H9 (cell line): ENCODE measurements around the gene ATP10B. TPM values are rescaled to one million over a fixed set of nuclear protein-coding genes. Genes with fewer than 3 reads are reported as not detected.
A peak's percentile ranks its signal among the peaks of the same experiment; 100 is the strongest.

Experiments
- DNase-seq: peaks from one replicate; pipeline ENCODE4 v3.0.0-alpha.2; 2017
- H2AFZ ChIP-seq: one replicate; pipeline ENCODE4 v1.6.1; 2013; ENCODE audit warnings: mild to moderate bottlenecking, low read length, control low read depth, moderate library complexity
- H2AK5ac ChIP-seq: 2 replicates; pipeline ENCODE4 v1.6.1; 2013; ENCODE audit warnings: low read length, control low read depth, mixed read lengths; ENCODE audit not compliant: insufficient read length
- H2BK120ac ChIP-seq: one replicate; pipeline ENCODE4 v1.6.1; 2013; ENCODE audit warnings: low read depth, mild to moderate bottlenecking, low read length, control low read depth, inconsistent platforms; ENCODE audit not compliant: poor library complexity, severe bottlenecking
- H2BK12ac ChIP-seq: 2 replicates; pipeline ENCODE4 v1.6.1; 2013; ENCODE audit warnings: low read length, control low read depth, mixed read lengths, low read depth; ENCODE audit not compliant: insufficient read length
- H2BK15ac ChIP-seq: 2 replicates; pipeline ENCODE4 v1.6.1; 2013; ENCODE audit warnings: low read depth, low read length, control low read depth
- H2BK20ac ChIP-seq: one replicate; pipeline ENCODE4 v1.6.1; 2013; ENCODE audit warnings: low read depth, mild to moderate bottlenecking, low read length, control low read depth, inconsistent platforms; ENCODE audit not compliant: poor library complexity, severe bottlenecking
- H2BK5ac ChIP-seq: 2 replicates; pipeline ENCODE4 v1.6.1; 2013; ENCODE audit warnings: low read length, control low read depth, mixed read lengths; ENCODE audit not compliant: insufficient read length
- H3K14ac ChIP-seq: 2 replicates; pipeline ENCODE4 v1.6.1; 2013; ENCODE audit warnings: low read length, control low read depth; ENCODE audit not compliant: insufficient read depth
- H3K18ac ChIP-seq: 2 replicates; pipeline ENCODE4 v1.6.1; 2013; ENCODE audit warnings: low read depth, mild to moderate bottlenecking, mixed read lengths, low read length, control low read depth; ENCODE audit not compliant: insufficient read length
- H3K23ac ChIP-seq: 2 replicates; pipeline ENCODE4 v1.6.1; 2013; ENCODE audit warnings: low read length, control low read depth, mixed read lengths, low read depth; ENCODE audit not compliant: insufficient read length
- H3K23me2 ChIP-seq: 2 replicates; pipeline ENCODE4 v1.6.1; 2013; ENCODE audit warnings: low read depth, mild to moderate bottlenecking, mixed read lengths, low read length, control low read depth; ENCODE audit not compliant: insufficient read length, poor library complexity, severe bottlenecking
- H3K27ac ChIP-seq: 2 replicates; pipeline ENCODE4 v1.5.1; 2013; ENCODE audit warnings: low read length, control low read depth, mixed read lengths, low read depth; ENCODE audit not compliant: insufficient read length
- H3K27me3 ChIP-seq: 2 replicates; pipeline ENCODE4 v1.6.1; 2013; ENCODE audit warnings: low read length, control low read depth, inconsistent platforms; ENCODE audit not compliant: insufficient read depth
- H3K4ac ChIP-seq: 2 replicates; pipeline ENCODE4 v1.6.1; 2013; ENCODE audit warnings: low read depth, mild to moderate bottlenecking, control low read depth, inconsistent platforms, low read length, moderate library complexity
- H3K4me1 ChIP-seq: 2 replicates; pipeline ENCODE4 v1.6.1; 2013; ENCODE audit warnings: low read length, control low read depth, inconsistent platforms; ENCODE audit not compliant: insufficient read depth
- H3K4me2 ChIP-seq: 2 replicates; pipeline ENCODE4 v1.6.1; 2013; ENCODE audit warnings: low read length, control low read depth, mixed read lengths; ENCODE audit not compliant: insufficient read length, insufficient read depth
- H3K56ac ChIP-seq: 2 replicates; pipeline ENCODE4 v1.6.1; 2013; ENCODE audit warnings: low read depth, mild to moderate bottlenecking, mixed read lengths, low read length, control low read depth; ENCODE audit not compliant: insufficient read length
- H3K79me1 ChIP-seq: 2 replicates; pipeline ENCODE4 v1.6.1; 2013; ENCODE audit warnings: low read depth, mild to moderate bottlenecking, moderate library complexity, low read length, control low read depth, inconsistent platforms; ENCODE audit not compliant: insufficient read depth, poor library complexity, severe bottlenecking
- H3K79me2 ChIP-seq: 2 replicates; pipeline ENCODE4 v1.6.1; 2013; ENCODE audit warnings: low read length, control low read depth, inconsistent platforms; ENCODE audit not compliant: insufficient read depth
- H3K9ac ChIP-seq: 2 replicates; pipeline ENCODE4 v1.6.1; 2013; ENCODE audit warnings: low read length, control low read depth, mixed read lengths; ENCODE audit not compliant: insufficient read length; ENCODE audit errors: extremely low read depth
- H3K9me3 ChIP-seq: one replicate; pipeline ENCODE4 v1.6.1; 2013; ENCODE audit warnings: low read depth, low read length, inconsistent platforms; ENCODE audit not compliant: control insufficient read depth
- H3T11ph ChIP-seq: one replicate; pipeline ENCODE4 v1.6.1; 2013; ENCODE audit warnings: mild to moderate bottlenecking, low read length, control low read depth, inconsistent platforms
- H4K20me1 ChIP-seq: one replicate; pipeline ENCODE4 v1.6.1; 2013; ENCODE audit not compliant: control insufficient read depth, insufficient read length, insufficient read depth
- H4K5ac ChIP-seq: 2 replicates; pipeline ENCODE4 v1.6.1; 2013; ENCODE audit warnings: low read depth, mild to moderate bottlenecking, mixed read lengths, low read length, control low read depth; ENCODE audit not compliant: insufficient read length
- H4K8ac ChIP-seq: replicated peaks from 2 replicates; pipeline ENCODE4 v1.6.1; 2013; ENCODE audit warnings: low read length, control low read depth, mixed read lengths, low read depth; ENCODE audit not compliant: insufficient read length
- H4K91ac ChIP-seq: 2 replicates; pipeline ENCODE4 v1.6.1; 2013; ENCODE audit warnings: low read depth, mild to moderate bottlenecking, moderate library complexity, mixed read lengths, low read length, control low read depth; ENCODE audit not compliant: insufficient read length
- H3K27ac Mint-ChIP-seq, 3 experiments: 2 replicates in 2 of 3; 3 replicates in 1 of 3; pipeline ENCODE4 v1.8.0; 2020 to 2021; ENCODE audit warnings: mixed read lengths in 3 of 3, mild to moderate bottlenecking in 1 of 3, moderate library complexity in 1 of 3
- H3K27me3 Mint-ChIP-seq: 2 replicates; pipeline ENCODE4 v1.8.0; 2021; ENCODE audit warnings: low read depth, mild to moderate bottlenecking, moderate library complexity, mixed read lengths
- H3K36me3 Mint-ChIP-seq, 3 experiments: 2 replicates in 2 of 3; 3 replicates in 1 of 3; pipeline ENCODE4 v1.8.0; 2020 to 2021; ENCODE audit warnings: low read depth in 3 of 3, mixed read lengths in 3 of 3; ENCODE audit not compliant: insufficient read depth in 1 of 3
- H3K4me1 Mint-ChIP-seq, 2 experiments: 2 replicates each; pipeline ENCODE4 v1.8.0; 2020; ENCODE audit warnings: mixed read lengths in 2 of 2
- H3K4me3 Mint-ChIP-seq, 2 experiments: 2 replicates in 1 of 2; 3 replicates in 1 of 2; pipeline ENCODE4 v1.8.0; 2020 to 2021; ENCODE audit warnings: mild to moderate bottlenecking in 2 of 2, mixed read lengths in 2 of 2, moderate library complexity in 1 of 2
- H3K9me3 Mint-ChIP-seq, 2 experiments: 2 replicates in 1 of 2; 3 replicates in 1 of 2; pipeline ENCODE4 v1.8.0; 2020; ENCODE audit warnings: mild to moderate bottlenecking in 2 of 2, mixed read lengths in 2 of 2, moderate library complexity in 1 of 2
- WGBS: extraction: QIAGEN DNeasy Blood & Tissue Kit; methylation state at CpG from one replicate; pipeline ENCODE4 v1.1.7; 2013; ENCODE audit warnings: missing lambda C conversion rate, low lambda C conversion rate, mixed read lengths; ENCODE audit not compliant: insufficient read length; ENCODE audit errors: extremely low coverage; 5-methylcytosine and 5-hydroxymethylcytosine counted together
- total RNA-seq: library from RNA; stranded (reverse); gene quantifications from 2 replicates; pipeline ENCODE4 v1.2.1, GENCODE V29; 2021
- TF ChIP-seq, protein P1 (sequence below): fragments of 200-600 bp; sonication (generic); conservative IDR thresholded peaks from 3 replicates; pipeline ENCODE4 v1.8.0; 2021; ENCODE audit warnings: antibody characterized with exemption, mild to moderate bottlenecking

ATP10B gene
- total RNA-seq, 1 experiment from 2014 or later, result 0.42 TPM

DNA sequence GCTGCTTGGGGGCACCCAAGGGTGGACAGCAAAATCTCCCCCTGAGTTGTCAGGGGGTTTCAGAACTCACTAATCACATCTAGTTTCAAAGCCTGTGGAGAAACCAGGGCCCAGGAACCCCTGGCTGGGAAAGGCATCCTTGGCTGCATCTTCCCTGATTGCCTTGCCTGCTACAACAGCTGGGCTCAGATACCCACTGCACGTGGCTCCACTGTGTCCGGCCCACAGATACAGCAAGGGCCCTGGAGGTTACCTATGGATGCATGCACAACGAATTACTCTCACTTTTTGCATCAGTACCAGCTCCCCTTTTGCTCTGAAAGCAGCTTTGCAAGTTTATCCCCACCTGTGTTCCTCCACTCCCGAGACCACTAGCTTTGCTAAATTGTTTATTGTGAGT, 55.0 kb downstream of the ATP10B start:
- WGBS, result no CpG with 5 or more reads among the region's 4 CpGs
- Histone ChIP-seq H3K9me3 (no peaks in the 10 kb centered on the region), H4K5ac (no peak overlapping the region), H3K79me2 (no peaks in the 10 kb centered on the region), H3K4ac (no peak overlapping the region), H2BK15ac (no peak overlapping the region), H3K23me2 (no peaks in the 10 kb centered on the region), H3K18ac (no peak overlapping the region), H3T11ph (no peak overlapping the region), H3K9ac (no peak overlapping the region), H3K4me2 (no peak overlapping the region), H4K8ac (no peak overlapping the region), H4K20me1 (no peaks in the 10 kb centered on the region), H2AFZ (no peak overlapping the region), H2AK5ac (no peak overlapping the region), H2BK120ac (no peak overlapping the region), H3K79me1 (no peaks in the 10 kb centered on the region), H3K56ac (no peak overlapping the region), H4K91ac (no peak overlapping the region), H3K4me1 (no peaks in the 10 kb centered on the region), H3K27me3 (no peaks in the 10 kb centered on the region), H3K23ac (no peak overlapping the region), H2BK20ac (no peak overlapping the region), H3K14ac (0 out of 2 replicates have a peak overlapping the region, but pooled peaks have one; percentile 43), H3K27ac (no peak overlapping the region), H2BK12ac (no peak overlapping the region), H2BK5ac (no peak overlapping the region)
- no peaks in the 10 kb centered on the region for H3K4me1 Mint-ChIP-seq
- H3K27me3 Mint-ChIP-seq, result peaks cover 3% of the 10 kb centered on the region; the same call in 1 of the 2 replicates
- TF ChIP-seq, protein P1, sequence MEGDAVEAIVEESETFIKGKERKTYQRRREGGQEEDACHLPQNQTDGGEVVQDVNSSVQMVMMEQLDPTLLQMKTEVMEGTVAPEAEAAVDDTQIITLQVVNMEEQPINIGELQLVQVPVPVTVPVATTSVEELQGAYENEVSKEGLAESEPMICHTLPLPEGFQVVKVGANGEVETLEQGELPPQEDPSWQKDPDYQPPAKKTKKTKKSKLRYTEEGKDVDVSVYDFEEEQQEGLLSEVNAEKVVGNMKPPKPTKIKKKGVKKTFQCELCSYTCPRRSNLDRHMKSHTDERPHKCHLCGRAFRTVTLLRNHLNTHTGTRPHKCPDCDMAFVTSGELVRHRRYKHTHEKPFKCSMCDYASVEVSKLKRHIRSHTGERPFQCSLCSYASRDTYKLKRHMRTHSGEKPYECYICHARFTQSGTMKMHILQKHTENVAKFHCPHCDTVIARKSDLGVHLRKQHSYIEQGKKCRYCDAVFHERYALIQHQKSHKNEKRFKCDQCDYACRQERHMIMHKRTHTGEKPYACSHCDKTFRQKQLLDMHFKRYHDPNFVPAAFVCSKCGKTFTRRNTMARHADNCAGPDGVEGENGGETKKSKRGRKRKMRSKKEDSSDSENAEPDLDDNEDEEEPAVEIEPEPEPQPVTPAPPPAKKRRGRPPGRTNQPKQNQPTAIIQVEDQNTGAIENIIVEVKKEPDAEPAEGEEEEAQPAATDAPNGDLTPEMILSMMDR, result no peak
- H3K4me3 Mint-ChIP-seq, result no peak overlapping the region
- DNase-seq, result no peak
- no peaks in the 10 kb centered on the region for H3K9me3 Mint-ChIP-seq
- no peak overlapping the region for H3K27ac Mint-ChIP-seq
- H3K36me3 Mint-ChIP-seq, result no peaks in the 10 kb centered on the region; a peak in 1 of 7 replicates
